Right ventricle myocardium superior (tissue), 1 donor: Measurements from ENCODE around the gene HOXD11. TPM values are rescaled to one million over a fixed set of nuclear protein-coding genes. Genes with fewer than 3 reads are reported as not detected.

ENCODE experiments used
- ATAC-seq: fragments of 200-7000 bp; cut with Tn5 transposase; one replicate; pipeline ENCODE4 v1.9.1; 2020; ENCODE audit warnings: mild to moderate bottlenecking; ENCODE audit not compliant: poor library complexity
- DNase-seq: peaks from one replicate; pipeline ENCODE4 v3.0.0-alpha.2; 2020
- intact Hi-C: fragments of 100-400 bp; cut with DNase I; formaldehyde crosslinking; loops from one replicate; pipeline ENCODE4 v1.11.2; 2022
- total RNA-seq: library from RNA; stranded (reverse); fragmentation: NEBNext Ultra II Directional; extraction: Animal tissue kit (Norgen Biotek cat#: 25700); gene quantifications from one replicate; pipeline ENCODE4 v1.2.1, GENCODE V29; 2021
- donor health status: DM: no; HTN: yes; CAD: no; lungs with severe emphysema.

HOXD11 gene
- total RNA-seq, 1 donor from 2014 or later = not detected

DNA sequence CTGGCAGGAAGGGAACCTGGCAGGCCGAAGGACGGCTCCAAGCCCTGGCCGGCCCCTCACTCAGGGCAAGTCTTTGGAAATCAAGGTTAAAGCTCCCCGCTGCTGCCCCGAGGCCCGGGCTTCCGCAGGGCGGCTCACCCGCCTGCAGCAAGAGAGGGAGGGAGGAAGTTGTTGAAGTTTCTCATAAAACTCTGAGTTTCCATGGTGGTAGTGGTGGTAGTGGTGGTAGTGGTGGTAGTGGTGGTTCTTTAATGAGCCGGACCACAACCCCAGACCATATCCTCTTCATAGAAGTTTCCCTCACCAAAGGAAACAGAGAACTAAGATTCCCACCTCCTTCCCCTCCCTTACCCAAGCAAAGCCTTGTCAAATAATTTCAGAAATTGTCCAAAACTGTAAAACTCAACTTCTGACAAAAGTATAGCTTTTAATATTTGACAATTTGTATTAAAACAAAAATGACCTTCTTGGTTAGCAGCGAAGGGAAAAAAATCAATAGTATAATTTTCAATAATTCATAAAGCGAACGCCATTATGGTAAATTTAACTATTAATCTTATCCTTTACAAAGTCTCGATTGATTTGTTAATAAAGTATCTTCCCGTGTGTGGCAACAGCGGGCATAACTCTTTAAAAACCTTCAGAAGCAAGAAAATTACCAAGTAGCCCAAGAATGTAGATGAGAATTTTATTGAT is 8.0 kb downstream of the HOXD11 start:
- intact Hi-C loops = no loop called here
- no peak for ATAC-seq
- DNase-seq = no peak

DNA sequence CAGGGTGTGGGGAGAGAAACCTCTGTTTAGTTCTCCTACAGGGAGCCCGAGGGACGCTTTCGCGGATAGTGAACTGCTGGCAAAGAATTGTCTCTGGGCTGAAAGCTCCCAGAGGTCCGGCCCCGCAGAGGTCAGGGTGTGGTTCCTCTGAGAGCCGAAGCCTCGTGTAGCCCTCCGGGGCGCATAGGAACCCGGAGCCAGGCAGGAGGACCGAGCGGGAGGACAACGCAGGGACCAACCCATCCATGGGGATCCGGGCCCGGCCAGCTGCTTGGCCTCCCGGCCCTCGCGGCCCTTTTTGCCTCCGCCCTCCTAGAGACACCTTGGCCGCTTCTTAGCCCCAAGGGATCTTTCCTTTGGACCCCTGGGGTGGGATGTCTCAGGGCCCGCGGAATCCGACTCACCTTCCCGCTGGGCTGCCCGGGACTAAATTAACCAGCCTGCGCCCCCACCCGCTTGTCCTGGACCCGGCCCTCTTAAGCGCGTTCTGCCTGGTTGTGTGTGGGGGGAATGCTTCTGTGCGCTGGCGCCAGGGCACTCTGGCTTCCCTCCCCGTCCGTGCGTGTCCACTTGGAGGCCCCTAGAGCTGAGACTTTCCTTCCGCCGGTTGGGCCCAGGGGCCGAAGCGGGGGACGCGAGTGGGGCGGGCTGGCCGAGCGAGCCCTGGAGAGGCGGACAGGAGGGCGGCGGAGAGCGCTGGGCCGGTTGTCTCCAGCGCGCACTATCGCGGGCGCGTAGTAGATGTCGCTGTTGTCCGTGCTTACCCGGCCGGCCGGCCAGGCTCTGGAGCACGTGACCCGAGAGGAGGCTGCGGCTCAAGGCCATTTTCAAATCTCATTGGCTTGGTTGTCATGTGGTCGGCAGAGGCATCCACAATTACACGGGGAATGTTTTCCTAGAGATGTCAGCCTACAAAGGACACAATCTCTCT is 9.1 kb downstream of the HOXD11 start, which contains the start of gene HOXD10:
Gene HOXD10 (plus strand): TSS at position 896 of the 931 bp plus-strand sequence. CDS start 56 bp downstream, outside the sequence.
- intact Hi-C loops = no loop called here
- ATAC-seq = no peak
- no peak for DNase-seq

DNA sequence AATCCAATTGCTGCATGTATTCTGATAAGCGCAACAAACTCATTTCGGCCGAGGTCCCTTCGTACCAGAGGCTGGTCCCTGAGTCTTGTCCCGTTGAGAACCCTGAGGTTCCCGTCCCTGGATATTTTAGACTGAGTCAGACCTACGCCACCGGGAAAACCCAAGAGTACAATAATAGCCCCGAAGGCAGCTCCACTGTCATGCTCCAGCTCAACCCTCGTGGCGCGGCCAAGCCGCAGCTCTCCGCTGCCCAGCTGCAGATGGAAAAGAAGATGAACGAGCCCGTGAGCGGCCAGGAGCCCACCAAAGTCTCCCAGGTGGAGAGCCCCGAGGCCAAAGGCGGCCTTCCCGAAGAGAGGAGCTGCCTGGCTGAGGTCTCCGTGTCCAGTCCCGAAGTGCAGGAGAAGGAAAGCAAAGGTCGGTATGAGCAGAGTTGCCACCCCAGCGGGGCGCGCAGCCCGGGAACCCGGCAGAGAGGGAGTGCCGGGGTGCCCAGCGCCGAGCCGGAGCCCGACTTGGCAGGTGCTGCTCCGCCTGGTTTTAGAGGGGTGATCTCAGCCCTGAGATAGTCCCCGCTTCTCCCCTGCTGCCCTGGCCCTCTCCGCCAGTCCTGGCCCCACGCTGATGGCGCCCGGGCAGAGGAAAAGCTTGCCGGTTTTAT is 10.2 kb downstream of the HOXD11 start:
- DNase-seq (no peak), ATAC-seq (no peak)
- intact Hi-C loops = no loop called here

DNA sequence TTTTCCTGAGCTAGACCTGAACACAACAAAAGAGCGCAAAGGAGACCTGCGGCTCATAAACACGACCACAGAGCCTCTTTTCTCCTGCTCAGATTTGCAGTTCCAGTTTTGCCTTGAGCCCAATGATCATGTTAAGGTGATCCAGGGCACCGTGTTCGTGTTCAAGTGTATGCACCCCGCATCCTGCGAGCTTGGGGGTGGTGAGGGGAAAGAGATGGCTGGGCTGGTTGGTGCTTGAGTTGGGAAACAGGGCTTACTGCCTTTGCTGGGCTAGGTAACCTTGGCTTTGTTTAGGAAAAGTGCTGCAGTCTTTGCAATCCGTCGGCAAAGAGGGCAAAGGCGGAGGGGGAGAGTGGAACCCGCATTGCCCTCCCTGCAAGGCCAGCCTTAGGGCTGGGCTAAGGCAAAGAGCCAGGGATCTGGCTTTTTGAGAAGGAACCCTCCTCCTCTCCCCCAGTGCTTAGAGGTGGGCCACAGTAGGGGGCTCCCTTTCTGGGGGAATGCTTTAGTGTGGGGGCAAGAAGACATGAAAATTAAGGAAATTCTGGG is 10.8 kb downstream of the HOXD11 start:
- intact Hi-C loops = no loop called here
- DNase-seq = no peak
- ATAC-seq = no peak

DNA sequence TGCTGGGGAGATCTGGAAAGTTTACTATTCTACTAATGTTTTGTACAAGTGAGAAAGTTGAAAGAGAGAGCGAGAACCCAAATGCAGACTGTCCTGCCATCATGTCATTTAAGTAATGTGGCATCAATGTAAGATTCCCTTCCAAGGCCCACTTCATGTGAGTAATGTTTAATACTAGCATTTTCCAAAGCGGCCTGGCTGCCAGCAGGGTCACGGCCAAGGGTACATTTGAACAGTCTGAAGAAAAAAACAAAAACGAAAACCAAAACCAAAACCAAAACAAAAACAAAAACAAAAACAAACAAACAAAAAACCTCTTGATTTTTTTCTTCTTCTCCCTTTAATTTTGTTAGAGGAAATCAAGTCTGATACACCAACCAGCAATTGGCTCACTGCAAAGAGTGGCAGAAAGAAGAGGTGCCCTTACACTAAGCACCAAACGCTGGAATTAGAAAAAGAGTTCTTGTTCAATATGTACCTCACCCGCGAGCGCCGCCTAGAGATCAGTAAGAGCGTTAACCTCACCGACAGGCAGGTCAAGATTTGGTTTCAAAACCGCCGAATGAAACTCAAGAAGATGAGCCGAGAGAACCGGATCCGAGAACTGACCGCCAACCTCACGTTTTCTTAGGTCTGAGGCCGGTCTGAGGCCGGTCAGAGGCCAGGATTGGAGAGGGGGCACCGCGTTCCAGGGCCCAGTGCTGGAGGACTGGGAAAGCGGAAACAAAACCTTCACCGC is 11.7 kb downstream of the HOXD11 start:
- DNase-seq = no peak
- intact Hi-C loops = no loop called here
- ATAC-seq = no peak

DNA sequence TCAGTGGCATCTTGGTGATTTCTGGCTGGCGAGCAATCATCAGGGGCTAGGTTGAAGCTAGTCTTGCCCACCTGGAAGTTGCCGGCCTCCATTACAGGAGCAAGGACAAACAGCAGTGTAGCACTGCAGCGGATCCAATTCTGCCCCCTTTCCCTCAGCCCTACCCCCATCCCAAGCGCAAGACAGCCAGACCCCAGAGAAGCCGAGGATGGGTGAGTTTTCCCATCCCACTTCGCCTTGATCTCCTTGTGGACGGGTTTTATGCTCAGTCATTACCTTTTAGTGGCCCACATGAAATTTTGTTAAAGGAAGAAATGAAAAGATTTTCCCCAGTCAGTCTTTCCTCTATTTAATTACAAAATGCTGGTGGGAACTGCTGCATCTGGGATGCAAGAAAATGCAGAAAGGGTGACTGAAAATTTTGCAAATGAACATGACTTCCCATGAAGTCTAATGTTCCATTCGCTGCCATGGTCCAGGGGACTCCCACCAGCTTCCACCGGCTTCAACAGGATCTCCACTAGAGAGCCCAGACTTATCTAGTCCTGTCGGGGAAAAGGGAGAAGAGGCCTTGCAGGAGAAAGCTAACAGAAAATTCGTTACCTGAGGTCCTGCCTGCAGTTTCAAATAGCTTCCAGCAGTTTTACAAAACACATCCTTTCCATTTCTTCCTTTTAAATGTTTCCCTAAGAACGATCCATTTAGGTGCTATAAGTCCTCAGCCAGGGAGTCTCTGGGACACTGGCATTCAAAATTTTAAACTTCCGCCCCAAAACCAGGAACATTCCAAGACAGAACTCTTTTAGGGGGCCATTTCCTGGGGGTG is 13.5 kb downstream of the HOXD11 start:
- intact Hi-C loops = loop anchor here (10.0 kb wide), 2 partner anchors 694 to 1024 kb away; no protein-coding TSS in a partner anchor
- DNase-seq (no peak), ATAC-seq (no peak)

DNA sequence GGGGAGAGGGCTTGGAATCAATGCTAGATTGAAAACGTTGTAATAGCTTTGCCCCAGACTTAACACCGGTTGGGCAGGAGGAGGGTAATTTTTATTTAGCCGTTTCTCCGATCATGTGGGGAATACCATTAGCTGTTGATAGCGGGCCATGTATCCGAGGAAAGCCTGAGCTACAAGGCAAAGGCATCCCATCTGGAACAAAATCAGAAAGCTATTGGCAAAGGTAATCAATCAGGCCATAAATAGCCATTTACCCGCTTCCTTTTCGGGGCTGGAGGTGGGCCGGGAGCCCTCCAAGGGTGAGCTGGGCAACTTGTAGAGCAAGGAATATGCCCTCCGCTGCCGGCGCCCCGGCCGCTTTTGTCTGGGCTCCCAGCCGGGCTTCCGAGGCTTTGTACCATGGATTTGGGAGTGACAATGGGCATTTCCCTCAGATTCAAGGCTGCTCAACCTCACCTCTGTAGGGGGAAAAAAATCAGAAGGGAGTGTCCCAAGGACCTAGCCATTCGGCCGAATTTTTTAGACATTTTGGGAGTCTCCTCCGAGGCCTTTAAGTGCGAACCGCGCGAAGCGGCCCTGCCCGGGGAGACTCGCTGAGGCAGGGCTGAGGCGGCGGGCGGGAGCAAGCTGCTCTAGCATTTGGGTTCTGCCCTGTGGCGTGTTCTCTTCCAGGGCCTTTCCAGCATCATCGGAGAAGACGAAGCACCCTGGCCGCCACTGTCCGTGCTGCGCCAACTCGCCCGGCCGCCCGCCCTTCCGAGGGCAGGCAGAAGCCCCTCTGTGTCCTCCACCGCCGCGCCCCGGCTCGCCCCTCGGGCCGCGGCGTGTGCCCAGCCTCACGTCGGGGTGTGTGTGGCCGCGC is 14.3 kb downstream of the HOXD11 start:
- intact Hi-C loops = loop anchor here (10.0 kb wide), 2 partner anchors 693 to 1023 kb away; no protein-coding TSS in a partner anchor
- DNase-seq = no peak
- no peak for ATAC-seq

DNA sequence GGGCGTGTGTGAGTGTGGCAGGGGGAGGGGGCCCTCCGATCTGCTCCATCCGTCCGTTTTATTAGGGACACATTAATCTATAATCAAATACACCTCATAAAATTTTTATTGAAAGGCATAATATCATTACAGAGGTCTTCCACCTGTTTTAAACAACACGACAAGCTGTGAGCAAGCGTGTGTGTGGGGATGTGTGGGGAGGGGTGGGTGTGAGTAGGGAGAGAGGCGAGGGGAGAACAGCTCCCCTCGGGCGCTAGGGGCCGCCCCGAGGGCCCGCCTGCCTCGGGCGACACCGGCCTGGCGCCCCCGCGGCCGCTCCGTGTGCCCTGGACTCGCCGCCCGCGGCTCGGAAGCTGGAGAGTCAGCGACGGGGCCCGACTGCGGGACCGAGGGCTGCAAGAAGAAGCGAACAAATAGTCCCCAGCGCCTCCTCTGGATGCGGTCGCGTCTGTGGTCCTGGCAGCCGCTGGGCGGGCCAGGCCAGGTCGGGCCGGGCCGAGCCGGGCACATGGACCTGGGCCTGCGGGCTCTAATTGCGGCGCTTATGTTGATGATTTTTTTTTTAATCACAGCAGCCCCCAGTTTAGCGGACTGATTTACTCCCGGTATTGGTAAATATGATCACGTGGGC is 15.1 kb downstream of the HOXD11 start:
- peak; percentile 12 for ATAC-seq
- no peak for DNase-seq
- intact Hi-C loops = loop anchor here (10.0 kb wide), 2 partner anchors 693 to 1023 kb away; no protein-coding TSS in a partner anchor

DNA sequence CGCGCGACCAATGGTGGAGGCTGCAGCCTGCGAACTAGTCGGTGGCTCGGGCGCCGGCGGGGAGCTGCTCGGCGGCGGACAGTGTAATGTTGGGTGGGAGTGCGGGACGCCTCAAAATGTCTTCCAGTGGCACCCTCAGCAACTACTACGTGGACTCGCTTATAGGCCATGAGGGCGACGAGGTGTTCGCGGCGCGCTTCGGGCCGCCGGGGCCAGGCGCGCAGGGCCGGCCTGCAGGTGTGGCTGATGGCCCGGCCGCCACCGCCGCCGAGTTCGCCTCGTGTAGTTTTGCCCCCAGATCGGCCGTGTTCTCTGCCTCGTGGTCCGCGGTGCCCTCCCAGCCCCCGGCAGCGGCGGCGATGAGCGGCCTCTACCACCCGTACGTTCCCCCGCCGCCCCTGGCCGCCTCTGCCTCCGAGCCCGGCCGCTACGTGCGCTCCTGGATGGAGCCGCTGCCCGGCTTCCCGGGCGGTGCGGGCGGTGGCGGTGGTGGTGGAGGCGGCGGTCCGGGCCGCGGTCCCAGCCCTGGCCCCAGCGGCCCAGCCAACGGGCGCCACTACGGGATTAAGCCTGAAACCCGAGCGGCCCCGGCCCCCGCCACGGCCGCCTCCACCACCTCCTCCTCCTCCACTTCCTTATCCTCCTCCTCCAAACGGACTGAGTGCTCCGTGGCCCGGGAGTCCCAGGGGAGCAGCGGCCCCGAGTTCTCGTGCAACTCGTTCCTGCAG is 15.8 kb downstream of the HOXD11 start, which contains the start of gene HOXD9:
Gene HOXD9 (plus strand): TSS at position 37 of the 728 bp plus-strand sequence. CDS start 50 bp downstream, at position 87.
- DNase-seq (peak; percentile 65), ATAC-seq (peak; percentile 58)
- intact Hi-C loops = loop anchor here (10.0 kb wide), 2 partner anchors 692 to 1022 kb away; no protein-coding TSS in a partner anchor

DNA sequence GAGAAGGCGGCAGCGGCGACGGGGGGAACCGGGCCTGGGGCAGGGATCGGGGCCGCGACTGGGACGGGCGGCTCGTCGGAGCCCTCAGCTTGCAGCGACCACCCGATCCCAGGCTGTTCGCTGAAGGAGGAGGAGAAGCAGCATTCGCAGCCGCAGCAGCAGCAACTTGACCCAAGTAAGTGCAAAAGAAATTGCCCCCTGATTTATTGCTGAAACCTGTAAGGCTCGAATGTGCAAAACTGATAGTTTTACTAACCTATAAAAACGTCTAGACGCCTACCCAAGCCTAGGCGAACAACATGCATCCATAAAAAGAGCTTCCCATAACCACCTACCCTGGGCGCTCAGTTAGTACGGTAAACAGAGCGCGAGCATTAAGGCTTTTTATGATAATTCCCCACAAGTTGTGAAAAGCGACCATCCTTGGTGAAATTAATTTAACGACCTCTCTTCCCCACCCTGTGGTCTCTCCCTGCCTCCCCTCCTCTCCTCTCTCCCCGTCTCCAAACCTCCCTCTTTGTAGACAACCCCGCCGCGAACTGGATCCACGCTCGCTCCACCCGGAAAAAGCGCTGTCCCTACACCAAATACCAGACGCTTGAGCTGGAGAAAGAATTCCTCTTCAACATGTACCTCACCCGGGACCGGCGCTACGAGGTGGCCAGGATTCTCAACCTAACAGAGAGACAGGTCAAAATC is 16.5 kb downstream of the HOXD11 start:
- DNase-seq = no peak
- intact Hi-C loops = loop anchor here (10.0 kb wide), 2 partner anchors 691 to 1021 kb away; no protein-coding TSS in a partner anchor

DNA sequence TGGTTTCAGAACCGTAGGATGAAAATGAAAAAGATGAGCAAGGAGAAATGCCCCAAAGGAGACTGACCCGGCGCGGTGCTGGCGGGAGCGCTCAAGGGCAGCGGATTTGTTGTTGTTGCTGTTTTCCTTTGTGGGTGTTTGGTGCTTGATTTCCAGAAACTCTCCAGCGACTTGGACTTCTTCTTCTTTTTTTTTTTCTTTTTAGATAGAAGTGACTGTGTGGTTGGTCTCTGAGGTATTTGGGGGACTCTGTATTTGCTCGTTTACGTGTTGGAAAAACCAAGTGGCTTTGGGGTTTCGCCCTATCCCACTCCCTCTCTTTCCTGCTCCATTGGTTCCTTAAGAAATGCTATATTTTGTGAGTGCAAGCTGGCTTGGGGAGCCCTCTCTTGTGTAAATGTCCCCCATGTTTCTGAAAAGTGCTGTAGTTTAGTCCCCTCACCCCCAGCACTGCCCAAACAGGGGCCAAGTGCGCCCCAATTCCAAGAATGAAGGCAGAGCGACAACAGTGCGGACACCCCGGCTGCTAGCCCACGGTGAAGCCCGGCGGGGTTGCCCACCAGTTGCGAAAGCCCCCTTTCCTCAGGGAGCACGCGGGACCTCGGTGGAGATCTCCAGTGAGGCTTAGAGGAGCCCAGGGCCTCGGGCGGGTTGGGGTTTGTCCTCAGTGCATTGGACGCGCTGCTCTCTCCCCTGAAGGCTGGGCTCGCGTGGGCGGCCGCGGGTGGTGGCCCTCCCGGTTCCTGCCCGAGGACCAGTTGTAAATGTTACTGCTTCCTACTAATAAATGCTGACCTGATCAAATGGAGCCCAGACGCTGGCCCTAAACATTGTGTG is 17.2 kb downstream of the HOXD11 start:
- ATAC-seq (no peak), DNase-seq (no peak)
- intact Hi-C loops = loop anchor here (10.0 kb wide), 2 partner anchors 690 to 1020 kb away; no protein-coding TSS in a partner anchor

More for the DNA sequence above, 16.5 kb downstream of the HOXD11 start:
- no peak for ATAC-seq

DNA sequence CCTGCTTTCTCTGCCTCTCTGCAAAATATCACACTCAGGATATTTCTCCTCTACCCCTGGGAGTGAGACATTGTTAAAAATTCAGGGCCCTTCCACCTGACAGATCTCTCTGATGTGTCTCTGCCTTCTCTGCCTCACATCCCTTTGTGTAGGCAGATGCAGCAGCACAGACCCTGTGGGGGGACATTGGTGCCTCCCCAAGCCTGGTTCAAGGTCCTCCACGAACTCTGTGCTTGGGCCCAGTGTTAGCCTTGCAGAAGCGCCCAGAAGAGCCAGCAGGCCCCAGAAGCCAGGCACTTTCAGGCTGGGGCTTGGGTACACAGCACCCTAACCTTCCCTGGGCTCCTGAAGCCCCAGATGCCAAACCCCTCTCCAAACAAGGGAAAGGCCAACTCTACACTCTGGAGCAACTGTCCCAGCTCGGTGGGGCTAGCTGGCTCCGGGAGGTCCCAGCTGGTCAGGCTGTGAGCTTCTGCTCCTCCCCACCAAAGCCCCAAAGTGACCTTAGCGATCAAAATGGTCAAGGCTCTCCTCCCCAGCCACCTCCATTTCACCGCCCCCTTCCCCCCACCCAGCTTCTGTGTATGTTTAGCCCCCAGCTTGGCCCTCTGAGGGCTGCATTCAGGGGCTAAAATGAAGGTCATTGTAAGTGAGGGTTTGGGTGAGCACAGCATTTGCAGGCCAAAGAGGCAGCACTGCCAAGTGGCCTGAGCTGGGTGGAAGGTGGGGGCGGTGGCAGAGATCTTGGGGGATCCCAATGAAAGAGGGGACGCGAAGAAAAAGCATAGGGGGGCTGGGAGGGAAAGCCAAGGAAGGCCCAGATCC is 18.1 kb downstream of the HOXD11 start:
- intact Hi-C loops = loop anchor here (10.0 kb wide), 2 partner anchors 690 to 1020 kb away; no protein-coding TSS in a partner anchor
- DNase-seq = no peak
- ATAC-seq = no peak

DNA sequence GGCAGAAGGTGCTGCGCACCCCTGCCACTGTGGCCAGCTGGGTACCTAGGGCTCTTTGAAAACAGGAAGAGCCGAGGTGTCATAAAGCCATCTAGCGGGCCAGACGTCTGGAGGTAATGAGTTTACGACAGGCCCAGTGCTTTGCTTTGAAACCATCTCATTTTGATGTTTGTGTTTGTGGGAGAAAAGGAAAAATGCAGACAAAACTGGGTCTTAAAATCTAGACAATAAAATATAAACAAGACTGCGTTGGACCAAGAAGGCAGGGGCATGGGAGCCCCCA is 18.6 kb downstream of the HOXD11 start:
- intact Hi-C loops = loop anchor here (10.0 kb wide), 2 partner anchors 689 to 1019 kb away; no protein-coding TSS in a partner anchor
- ATAC-seq (no peak), DNase-seq (no peak)
